CD4-positive, CD25-positive, alpha-beta regulatory T cell (primary cell): ENCODE measurements around the gene FHIT. TPM values are rescaled to one million over a fixed set of nuclear protein-coding genes. Genes with fewer than 3 reads are reported as not detected.

Experiments used
- ATAC-seq, 2 donors: fragments of 150-1000 bp; cut with Tn5 transposase; one replicate each; pipeline ENCODE4 v1.10.0; 2021; ENCODE audit warnings: low read depth in 2 of 2, moderate number of reproducible peaks in 2 of 2, moderate library complexity in 1 of 2
- DNase-seq, 3 donors: peaks; one replicate each; pipeline versions ENCODE4 v3.0.0 to v3.0.0-alpha.2; 2012 to 2022; ENCODE audit warnings: mixed read lengths in 1 of 3
- H3K27ac ChIP-seq: one replicate; pipeline ENCODE4 v1.7.0; 2013; ENCODE audit warnings: mild to moderate bottlenecking, low read length; ENCODE audit not compliant: insufficient read depth, poor library complexity, severe bottlenecking
- H3K27me3 ChIP-seq: one replicate; pipeline ENCODE4 v1.7.0; 2013; ENCODE audit warnings: low read length; ENCODE audit not compliant: control insufficient read depth, insufficient read depth
- H3K36me3 ChIP-seq: one replicate; pipeline ENCODE4 v1.7.0; 2013; ENCODE audit warnings: mild to moderate bottlenecking, low read length, moderate library complexity; ENCODE audit not compliant: control insufficient read depth, insufficient read depth
- H3K4me1 ChIP-seq: 2 replicates; pipeline ENCODE4 v1.7.0; 2013; ENCODE audit warnings: mild to moderate bottlenecking, low read length; ENCODE audit not compliant: insufficient read depth, control insufficient read depth, poor library complexity, severe bottlenecking
- H3K4me3 ChIP-seq: one replicate; pipeline ENCODE4 v1.7.0; 2013; ENCODE audit warnings: low read depth, mild to moderate bottlenecking, low read length, moderate library complexity
- H3K9me3 ChIP-seq, 2 experiments: 1 replicate in 1 of 2; 2 replicates in 1 of 2; pipeline ENCODE4 v1.7.0; 2013; ENCODE audit warnings: low read length in 2 of 2, mild to moderate bottlenecking in 1 of 2, moderate library complexity in 1 of 2; ENCODE audit not compliant: control insufficient read depth in 2 of 2
- H3K27ac Mint-ChIP-seq, 3 donors: one replicate each; pipeline ENCODE4 v1.8.0; 2020 to 2022; ENCODE audit warnings: mild to moderate bottlenecking in 3 of 3, mixed read lengths in 3 of 3, moderate library complexity in 2 of 3
- H3K27me3 Mint-ChIP-seq: one replicate; pipeline ENCODE4 v1.8.0; 2022; ENCODE audit warnings: mild to moderate bottlenecking, mixed read lengths
- H3K36me3 Mint-ChIP-seq: one replicate; pipeline ENCODE4 v1.8.0; 2020; ENCODE audit warnings: mixed read lengths
- H3K4me1 Mint-ChIP-seq, 4 donors: one replicate each; pipeline ENCODE4 v1.8.0; 2020 to 2022; ENCODE audit warnings: mixed read lengths in 4 of 4, mild to moderate bottlenecking in 1 of 4
- H3K4me3 Mint-ChIP-seq, 4 donors: one replicate each; pipeline ENCODE4 v1.8.0; 2020 to 2022; ENCODE audit warnings: mild to moderate bottlenecking in 4 of 4, mixed read lengths in 4 of 4, moderate library complexity in 3 of 4
- H3K9me3 Mint-ChIP-seq, 7 donors: one replicate each; pipeline ENCODE4 v1.8.0; 2020 to 2022; ENCODE audit warnings: mixed read lengths in 7 of 7, mild to moderate bottlenecking in 3 of 7, moderate library complexity in 2 of 7
- polyA plus RNA-seq, 4 donors: library from polyadenylated mRNA; unstranded; fragments of 300-500 nt; fragmentation: Illumina TruSeq; gene quantifications; one replicate each; pipeline ENCODE4 v1.2.3, GENCODE V29; 2021
- total RNA-seq: library from RNA; stranded (reverse); gene quantifications from one replicate; pipeline ENCODE4 v1.2.3, GENCODE V29; 2022

FHIT gene
- total and polyA plus RNA-seq, 5 donors from 2014 or later, result 7.8 to 120 (median 14.4) TPM

DNA sequence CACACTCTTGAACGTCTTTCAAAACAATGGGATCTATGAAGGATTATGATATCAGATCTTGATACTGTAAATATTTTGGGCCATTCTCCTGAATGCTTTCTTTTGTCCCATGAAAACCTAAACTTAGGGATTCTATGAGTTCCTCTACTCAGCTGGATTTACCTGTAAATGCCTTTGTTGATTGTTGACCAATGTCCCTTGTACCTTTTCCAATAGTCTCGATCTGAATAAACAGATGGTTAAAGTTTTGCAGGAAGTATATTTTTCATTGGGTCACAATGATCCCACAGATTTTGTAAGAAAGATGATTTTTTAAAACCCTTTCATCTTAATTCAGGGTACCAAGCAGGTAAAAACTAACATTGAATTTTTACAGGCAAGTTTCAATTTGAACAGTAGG lies 634.1 kb downstream of the FHIT start:
- H3K27ac Mint-ChIP-seq, result no peak overlapping the region
- ATAC-seq, result no peak
- H3K27me3 Mint-ChIP-seq, result peaks cover 4% of the 10 kb centered on the region

DNA sequence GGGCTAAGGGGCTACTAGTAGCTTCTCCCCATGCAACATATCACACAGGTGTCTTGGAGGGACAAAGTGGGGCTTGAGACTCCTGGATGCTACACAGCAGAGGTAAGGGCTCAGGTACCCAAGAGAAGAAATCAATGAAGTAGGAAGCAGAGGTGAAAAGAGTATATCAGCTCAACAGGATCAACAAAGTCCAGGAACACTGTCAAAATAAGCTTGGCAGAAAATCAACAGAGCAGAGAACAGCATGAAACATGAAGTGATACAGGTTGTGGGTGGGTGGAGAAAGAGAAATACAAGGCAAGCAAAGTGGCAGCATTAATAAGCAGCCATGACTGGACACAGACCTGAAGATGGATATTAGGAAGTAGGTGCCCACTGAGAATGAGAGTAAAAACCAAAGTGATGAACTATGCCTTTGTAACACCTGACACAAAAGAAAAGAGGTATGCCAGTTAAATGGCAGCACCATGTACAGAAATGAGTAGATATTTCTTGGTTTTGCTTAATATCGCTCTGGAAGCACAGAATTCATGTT lies 637.4 kb downstream of the FHIT start:
- DNase-seq, result no peak
- peaks cover 0 to 5% (median 0%) of the 10 kb centered on the region in 7 donors for H3K9me3 Mint-ChIP-seq
- no peak overlapping the region for H3K27ac Mint-ChIP-seq
- H3K4me3 Mint-ChIP-seq, result no peak overlapping the region
- H3K36me3 ChIP-seq, result no peaks in the 10 kb centered on the region
- H3K36me3 Mint-ChIP-seq, result no peaks in the 10 kb centered on the region
- H3K4me3 ChIP-seq, result no peak overlapping the region
- no peaks in the 10 kb centered on the region for H3K4me1 ChIP-seq
- no peaks in the 10 kb centered on the region for H3K27me3 Mint-ChIP-seq
- H3K27ac ChIP-seq, result no peak overlapping the region
- no peaks in the 10 kb centered on the region for H3K4me1 Mint-ChIP-seq
- H3K9me3 ChIP-seq, result no peaks in the 10 kb centered on the region
- no peaks in the 10 kb centered on the region for H3K27me3 ChIP-seq
- ATAC-seq, result no peak

More for the DNA sequence above, 634.1 kb downstream of the FHIT start:
- no peaks in the 10 kb centered on the region for H3K36me3 Mint-ChIP-seq
- no peaks in the 10 kb centered on the region for H3K4me1 Mint-ChIP-seq
- peaks cover 0 to 5% (median 4%) of the 10 kb centered on the region in 7 donors for H3K9me3 Mint-ChIP-seq
- Histone ChIP-seq H3K27ac (no peak overlapping the region), H3K4me1 (no peaks in the 10 kb centered on the region), H3K27me3 (no peaks in the 10 kb centered on the region), H3K4me3 (no peak overlapping the region), H3K36me3 (no peaks in the 10 kb centered on the region), H3K9me3 (no peaks in the 10 kb centered on the region)
- no peak overlapping the region for H3K4me3 Mint-ChIP-seq
- DNase-seq, result no peak

DNA sequence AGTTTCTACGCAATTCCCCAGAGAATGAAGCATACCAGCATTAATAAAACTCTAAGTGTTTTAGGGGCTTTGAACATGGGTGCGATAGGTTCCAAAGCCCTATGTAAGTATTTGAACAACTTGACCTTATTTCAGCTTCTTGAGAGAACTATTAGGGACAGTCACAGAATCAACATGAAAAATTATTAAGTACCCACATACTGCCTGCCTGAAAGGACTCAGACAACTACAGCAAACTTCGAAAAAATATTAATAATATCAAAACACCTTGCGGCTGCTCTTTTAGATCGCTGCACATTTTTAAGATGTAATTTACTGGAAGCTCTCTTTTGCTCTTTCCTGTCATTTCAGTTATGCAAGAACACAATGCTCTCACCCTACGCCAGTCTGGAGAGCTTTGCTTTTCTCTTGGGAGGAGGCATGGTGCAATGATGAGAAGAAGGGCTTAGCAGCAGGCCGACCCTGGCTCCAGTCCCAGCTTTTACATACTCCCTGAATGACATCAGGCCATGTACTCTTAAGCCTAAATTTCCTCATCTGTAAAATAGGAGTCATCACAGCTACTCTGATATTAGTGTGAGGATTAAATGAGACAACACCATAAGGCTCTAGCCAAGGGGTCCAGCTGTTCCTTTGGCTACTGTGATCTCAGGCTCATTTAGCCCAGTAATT lies 640.7 kb downstream of the FHIT start:
- Histone ChIP-seq H3K4me3 (no peak overlapping the region), H3K4me1 (no peaks in the 10 kb centered on the region), H3K27me3 (no peaks in the 10 kb centered on the region), H3K36me3 (no peaks in the 10 kb centered on the region), H3K27ac (no peak overlapping the region), H3K9me3 (no peaks in the 10 kb centered on the region)
- H3K4me1 Mint-ChIP-seq, result no peaks in the 10 kb centered on the region
- DNase-seq (no peak), ATAC-seq (no peak)
- no peak overlapping the region for H3K4me3 Mint-ChIP-seq
- no peaks in the 10 kb centered on the region for H3K27me3 Mint-ChIP-seq
- H3K9me3 Mint-ChIP-seq, result peaks cover 0 to 5% (median 0%) of the 10 kb centered on the region in 7 donors
- no peaks in the 10 kb centered on the region for H3K36me3 Mint-ChIP-seq
- no peak overlapping the region for H3K27ac Mint-ChIP-seq

DNA sequence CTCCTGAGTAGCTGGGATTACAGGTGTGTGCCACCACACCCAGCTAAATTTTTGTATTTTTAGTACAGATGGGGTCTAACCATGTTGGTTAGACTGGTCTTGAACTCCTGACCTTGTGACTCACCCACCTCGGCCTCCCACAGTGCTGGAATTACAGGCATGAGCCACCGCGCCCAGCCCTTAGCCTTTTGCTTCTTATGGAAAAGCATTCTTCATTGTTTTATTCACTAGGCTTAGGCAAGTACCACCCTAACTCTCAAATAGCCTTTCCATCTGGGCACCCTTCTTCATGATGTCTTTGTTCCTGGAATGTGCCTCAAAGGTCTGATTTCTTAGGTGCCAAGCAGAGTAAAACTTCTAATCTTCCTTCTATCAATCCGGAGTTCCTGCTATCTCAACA lies 641.8 kb downstream of the FHIT start:
- ATAC-seq, result no peak
- Mint-ChIP-seq H3K36me3 (no peaks in the 10 kb centered on the region), H3K4me3 (no peak overlapping the region), H3K27ac (no peak overlapping the region), H3K4me1 (no peaks in the 10 kb centered on the region), H3K27me3 (peaks cover 6% of the 10 kb centered on the region), H3K9me3 (peaks cover 0 to 5% (median 0%) of the 10 kb centered on the region in 7 donors)
- Histone ChIP-seq H3K27ac (no peak overlapping the region), H3K4me1 (no peaks in the 10 kb centered on the region), H3K4me3 (no peak overlapping the region), H3K36me3 (no peaks in the 10 kb centered on the region), H3K27me3 (no peaks in the 10 kb centered on the region), H3K9me3 (no peaks in the 10 kb centered on the region)
- no peak for DNase-seq

DNA sequence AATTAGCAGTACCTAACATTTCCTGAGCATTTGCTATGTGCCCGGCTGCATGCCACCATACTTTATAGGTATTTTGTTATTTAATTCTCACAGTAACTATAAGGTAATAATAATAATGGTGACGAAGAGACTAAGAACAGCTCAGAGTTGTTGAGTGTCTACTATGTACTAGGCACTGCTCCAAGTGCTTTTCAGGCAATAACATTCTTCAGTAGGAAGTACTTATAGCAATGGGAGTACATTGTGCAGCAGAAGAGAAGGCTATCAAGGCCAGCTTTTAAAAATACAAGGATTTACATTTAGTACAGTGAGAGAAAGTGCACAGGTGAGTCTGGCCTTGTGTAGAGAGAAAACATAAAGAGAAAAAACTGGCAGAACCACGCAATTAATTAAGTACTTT lies 647.4 kb downstream of the FHIT start:
- H3K4me1 ChIP-seq, result no peaks in the 10 kb centered on the region
- H3K4me3 Mint-ChIP-seq, result no peak overlapping the region
- no peak for DNase-seq

DNA sequence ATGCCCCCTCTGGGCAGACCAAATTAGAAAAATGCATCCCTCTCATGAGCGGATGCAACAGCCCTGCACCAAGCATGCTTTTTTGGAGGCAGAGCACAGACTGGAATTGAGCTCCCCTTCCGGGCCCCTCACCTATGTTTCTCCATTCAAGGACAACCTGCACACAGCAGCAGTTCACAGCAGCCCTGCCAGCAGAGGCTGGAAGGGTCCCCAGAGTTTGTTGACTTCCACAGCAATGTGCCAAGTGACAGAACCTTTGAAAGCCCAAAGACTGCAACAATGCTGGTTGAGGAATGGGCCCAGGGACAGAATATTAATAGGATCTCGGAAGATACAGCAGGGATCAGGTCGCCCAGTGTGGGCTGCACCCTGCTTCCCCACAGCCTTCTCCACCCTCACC lies 650.4 kb downstream of the FHIT start:
- DNase-seq (no peak), ATAC-seq (no peak)
- Mint-ChIP-seq H3K27ac (no peak overlapping the region), H3K36me3 (no peaks in the 10 kb centered on the region), H3K4me1 (peaks cover 0 to 13% (median under 1%) of the 10 kb centered on the region in 4 donors), H3K27me3 (peaks cover 10% of the 10 kb centered on the region), H3K4me3 (no peak overlapping the region), H3K9me3 (peaks cover 0 to 3% (median 0%) of the 10 kb centered on the region in 7 donors)
- Histone ChIP-seq H3K4me3 (no peak overlapping the region), H3K9me3 (no peaks in the 10 kb centered on the region), H3K27ac (no peak overlapping the region), H3K27me3 (no peaks in the 10 kb centered on the region), H3K4me1 (no peaks in the 10 kb centered on the region), H3K36me3 (no peaks in the 10 kb centered on the region)

More for the DNA sequence above, 647.4 kb downstream of the FHIT start:
- no peak overlapping the region for H3K27ac Mint-ChIP-seq
- H3K36me3 Mint-ChIP-seq, result no peaks in the 10 kb centered on the region
- no peaks in the 10 kb centered on the region for H3K36me3 ChIP-seq
- no peak overlapping the region for H3K27ac ChIP-seq
- H3K4me1 Mint-ChIP-seq, result peaks cover 0 to 13% (median under 1%) of the 10 kb centered on the region in 4 donors
- H3K9me3 Mint-ChIP-seq, result peaks cover 0 to 3% (median 0%) of the 10 kb centered on the region in 7 donors
- no peaks in the 10 kb centered on the region for H3K27me3 ChIP-seq
- H3K4me3 ChIP-seq, result no peak overlapping the region
- H3K27me3 Mint-ChIP-seq, result peaks cover 8% of the 10 kb centered on the region
- ATAC-seq, result no peak
- H3K9me3 ChIP-seq, result no peaks in the 10 kb centered on the region

DNA sequence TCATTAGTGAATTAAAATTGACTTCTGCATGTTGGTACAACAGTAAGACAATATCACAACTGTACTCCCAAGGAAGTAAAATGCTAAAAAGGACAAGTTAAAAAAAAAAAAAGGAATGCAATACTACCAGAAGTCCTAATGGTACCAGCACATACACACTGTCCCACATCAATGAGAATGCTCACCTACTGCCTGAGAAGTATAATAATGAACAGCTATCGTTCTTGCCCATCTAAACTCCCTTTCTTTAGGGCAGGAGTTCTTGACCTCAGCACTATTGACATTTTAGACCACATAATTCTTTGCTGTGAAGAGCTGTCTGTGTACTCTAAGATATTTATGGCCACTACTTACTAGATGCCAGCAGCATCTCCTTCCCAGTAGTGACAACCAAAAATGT lies 651.7 kb downstream of the FHIT start:
- peaks cover 9% of the 10 kb centered on the region for H3K27me3 Mint-ChIP-seq
- Histone ChIP-seq H3K27me3 (no peaks in the 10 kb centered on the region), H3K9me3 (no peaks in the 10 kb centered on the region), H3K27ac (no peak overlapping the region), H3K36me3 (no peaks in the 10 kb centered on the region), H3K4me3 (no peak overlapping the region), H3K4me1 (no peaks in the 10 kb centered on the region)
- H3K36me3 Mint-ChIP-seq, result no peaks in the 10 kb centered on the region
- no peak overlapping the region for H3K4me3 Mint-ChIP-seq
- DNase-seq (no peak), ATAC-seq (no peak)
- no peak overlapping the region for H3K27ac Mint-ChIP-seq
- H3K4me1 Mint-ChIP-seq, result peaks cover 0 to 13% (median under 1%) of the 10 kb centered on the region in 4 donors
- peaks cover 0 to 3% (median 0%) of the 10 kb centered on the region in 7 donors for H3K9me3 Mint-ChIP-seq

DNA sequence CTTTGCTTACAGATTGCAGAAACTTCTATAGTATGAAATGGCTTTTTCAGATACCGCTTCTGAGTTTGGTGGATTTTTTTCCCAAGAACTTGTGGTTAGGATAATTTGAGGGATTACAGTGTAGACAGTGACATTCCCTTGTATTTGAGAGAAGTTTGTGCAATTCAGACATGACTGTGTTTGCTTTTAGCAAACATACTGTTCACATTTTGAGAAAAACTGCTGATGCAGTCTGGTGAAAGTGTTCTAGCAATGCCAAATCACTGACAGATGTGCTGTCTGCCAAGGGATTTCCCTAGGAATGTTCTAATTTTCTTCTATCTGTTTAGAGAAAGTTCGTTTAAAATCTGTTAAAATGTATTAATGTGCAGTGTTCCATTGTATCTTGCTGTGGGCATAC lies 652.6 kb downstream of the FHIT start:
- peaks cover 0 to 3% (median 0%) of the 10 kb centered on the region in 7 donors for H3K9me3 Mint-ChIP-seq
- H3K9me3 ChIP-seq, result no peaks in the 10 kb centered on the region
- no peaks in the 10 kb centered on the region for H3K36me3 ChIP-seq
- H3K27me3 Mint-ChIP-seq, result peaks cover 5% of the 10 kb centered on the region
- no peaks in the 10 kb centered on the region for H3K36me3 Mint-ChIP-seq
- no peak for DNase-seq
- H3K27ac ChIP-seq, result no peak overlapping the region
- no peak for ATAC-seq
- no peaks in the 10 kb centered on the region for H3K4me1 ChIP-seq
- H3K4me3 Mint-ChIP-seq, result no peak overlapping the region
- no peak overlapping the region for H3K4me3 ChIP-seq
- H3K27ac Mint-ChIP-seq, result no peak overlapping the region
- H3K27me3 ChIP-seq, result no peaks in the 10 kb centered on the region
- H3K4me1 Mint-ChIP-seq, result peaks cover 0 to 13% (median under 1%) of the 10 kb centered on the region in 4 donors
